Measurements from ENCODE around the gene HRH4.

Gene HRH4

GRCh38 chr18:24472591-24472990, 12.2 kb downstream of the HRH4 start:
- no peak for TF ChIP-seq JUND (IDR thresholded peaks at IDR 0.05; ENCODE audit: low read depth)
- in situ Hi-C loops (cut with HindIII; ENCODE audit: low pct_unique_long_range_greater_than_20kb, low sequenced_read_pairs): no loop called here
- no peak for DNase-seq (ENCODE audit: low read depth in 1 of 2, low spot score in 1 of 2)

GRCh38 chr18:24474406-24474805, 14.0 kb downstream of the HRH4 start:
- TF ChIP-seq JUND (IDR thresholded peaks at IDR 0.05; ENCODE audit: low read depth): no peak
- no peak for DNase-seq (ENCODE audit: low read depth in 1 of 2, low spot score in 1 of 2)
- in situ Hi-C loops (cut with HindIII; ENCODE audit: low pct_unique_long_range_greater_than_20kb, low sequenced_read_pairs): no loop called here

GRCh38 chr18:24475926-24476589, 15.6 kb downstream of the HRH4 start:
- no peak for DNase-seq (ENCODE audit: low read depth in 1 of 2, low spot score in 1 of 2)
- TF ChIP-seq JUND (IDR thresholded peaks at IDR 0.05; ENCODE audit: low read depth): no peak
- in situ Hi-C loops (cut with HindIII; ENCODE audit: low pct_unique_long_range_greater_than_20kb, low sequenced_read_pairs): no loop called here

GRCh38 chr18:24479371-24479770, 18.9 kb downstream of the HRH4 start:
- DNase-seq (ENCODE audit: low read depth in 1 of 2, low spot score in 1 of 2): no peak
- in situ Hi-C loops (cut with HindIII; ENCODE audit: low pct_unique_long_range_greater_than_20kb, low sequenced_read_pairs): no loop called here
- no peak for TF ChIP-seq JUND (IDR thresholded peaks at IDR 0.05; ENCODE audit: low read depth)

GRCh38 chr18:24482821-24483220, 22.4 kb downstream of the HRH4 start:
- no peak for TF ChIP-seq JUND (IDR thresholded peaks at IDR 0.05; ENCODE audit: low read depth)
- in situ Hi-C loops (cut with HindIII; ENCODE audit: low pct_unique_long_range_greater_than_20kb, low sequenced_read_pairs): no loop called here
- no peak for DNase-seq (ENCODE audit: low read depth in 1 of 2, low spot score in 1 of 2)

GRCh38 chr18:24485681-24486080, 25.2 kb downstream of the HRH4 start:
- no peak for TF ChIP-seq JUND (IDR thresholded peaks at IDR 0.05; ENCODE audit: low read depth)
- in situ Hi-C loops (cut with HindIII; ENCODE audit: low pct_unique_long_range_greater_than_20kb, low sequenced_read_pairs): no loop called here
- DNase-seq (ENCODE audit: low read depth in 1 of 2, low spot score in 1 of 2): no peak

- in situ Hi-C loops (cut with HindIII; ENCODE audit: low pct_unique_long_range_greater_than_20kb, low sequenced_read_pairs): no loop called here
- TF ChIP-seq JUND (IDR thresholded peaks at IDR 0.05; ENCODE audit: low read depth): no peak
- no peak for DNase-seq (ENCODE audit: low read depth in 1 of 2, low spot score in 1 of 2)
These were observed 26.2 kb downstream of the HRH4 start for GRCh38 chr18:24486684-24487083.

- peak; percentile 14 to 43 for DNase-seq (ENCODE audit: low read depth in 1 of 2, low spot score in 1 of 2)
- in situ Hi-C loops (cut with HindIII; ENCODE audit: low pct_unique_long_range_greater_than_20kb, low sequenced_read_pairs): no loop called here
These were observed 28.5 kb downstream of the HRH4 start for GRCh38 chr18:24488824-24489493.

GRCh38 chr18:24490539-24490938, 30.1 kb downstream of the HRH4 start:
- no peak for DNase-seq (ENCODE audit: low read depth in 1 of 2, low spot score in 1 of 2)
- TF ChIP-seq JUND (IDR thresholded peaks at IDR 0.05; ENCODE audit: low read depth): no peak
- in situ Hi-C loops (cut with HindIII; ENCODE audit: low pct_unique_long_range_greater_than_20kb, low sequenced_read_pairs): no loop called here

More at GRCh38 chr18:24488824-24489493, 28.5 kb downstream of the HRH4 start:
- TF ChIP-seq JUND (IDR thresholded peaks at IDR 0.05; ENCODE audit: low read depth): no peak

GRCh38 chr18:24491927-24492834, 31.7 kb downstream of the HRH4 start:
- in situ Hi-C loops (cut with HindIII; ENCODE audit: low pct_unique_long_range_greater_than_20kb, low sequenced_read_pairs): no loop called here
- DNase-seq (ENCODE audit: low read depth in 1 of 2, low spot score in 1 of 2): no peak
- no peak for TF ChIP-seq JUND (IDR thresholded peaks at IDR 0.05; ENCODE audit: low read depth)

GRCh38 chr18:24494586-24494985, 34.1 kb downstream of the HRH4 start:
- in situ Hi-C loops (cut with HindIII; ENCODE audit: low pct_unique_long_range_greater_than_20kb, low sequenced_read_pairs): no loop called here
- no peak for TF ChIP-seq JUND (IDR thresholded peaks at IDR 0.05; ENCODE audit: low read depth)

GRCh38 chr18:24497031-24497754, 36.8 kb downstream of the HRH4 start:
- TF ChIP-seq JUND (IDR thresholded peaks at IDR 0.05; ENCODE audit: low read depth): no peak
- in situ Hi-C loops (cut with HindIII; ENCODE audit: low pct_unique_long_range_greater_than_20kb, low sequenced_read_pairs): no loop called here
- DNase-seq (ENCODE audit: low read depth in 1 of 2, low spot score in 1 of 2): no peak

More at GRCh38 chr18:24494586-24494985, 34.1 kb downstream of the HRH4 start:
- DNase-seq (ENCODE audit: low read depth in 1 of 2, low spot score in 1 of 2): no peak
